ENCODE results near the gene GNPDA2.
A peak's percentile ranks its signal among the peaks of the same experiment; 100 is the strongest.
"Not testable (repeated sequence)": the region's sequence is repeated elsewhere in the genome, so short reads cannot be mapped to it uniquely, and the experiment has no call there.

GNPDA2 gene

GRCh38 chr4:44760142-44760898, 34.0 kb upstream of the GNPDA2 start:
- ChIA-PET POLR2A (no interaction called here), CTCF (interaction anchor here (0.6 to 1.4 kb wide), 2 partner anchors 8 to 1888 kb away, joined by 3 to 5 read pairs; no protein-coding TSS in a partner anchor)

GRCh38 chr4:44756559-44756958, 30.2 kb upstream of the GNPDA2 start:
- no peak for TF ChIP-seq ARNT (IDR thresholded peaks at IDR 0.05)
- no peak for TF ChIP-seq TARDBP (IDR thresholded peaks at IDR 0.05)
- no peak for TF ChIP-seq L3MBTL2 (conservative IDR thresholded peaks at IDR 0.05)
- TF ChIP-seq LEF1 (IDR thresholded peaks at IDR 0.05; ENCODE audit: borderline replicate concordance) = no peak
- TF ChIP-seq BHLHE40 (IDR thresholded peaks at IDR 0.05; ENCODE audit: borderline replicate concordance) = no peak
- TF ChIP-seq NFRKB (IDR thresholded peaks at IDR 0.05) = no peak
- TF ChIP-seq FOXM1 (IDR thresholded peaks at IDR 0.05; ENCODE audit: borderline replicate concordance) = no peak
- no peak for TF ChIP-seq FOXK2 (IDR thresholded peaks at IDR 0.05)
- no peak for TF ChIP-seq PKNOX1 (IDR thresholded peaks at IDR 0.05)
- TF ChIP-seq SP1 (IDR thresholded peaks at IDR 0.05) = no peak
- TF ChIP-seq ELF4 (IDR thresholded peaks at IDR 0.05) = no peak
- TF ChIP-seq SUZ12 (IDR thresholded peaks at IDR 0.05) = no peak
- no peak for DNase-seq (ENCODE audit: extremely low spot score)
- CTCF ChIA-PET = no interaction called here
- POLR2A ChIA-PET = no interaction called here

More at GRCh38 chr4:44760142-44760898, 34.0 kb upstream of the GNPDA2 start:
- TF ChIP-seq PKNOX1 (IDR thresholded peaks at IDR 0.05) = no peak
- TF ChIP-seq L3MBTL2 (conservative IDR thresholded peaks at IDR 0.05) = no peak
- TF ChIP-seq CTBP1 (IDR thresholded peaks at IDR 0.05; ENCODE audit: borderline replicate concordance) = no peak
- no peak for TF ChIP-seq NFRKB (IDR thresholded peaks at IDR 0.05)
- TF ChIP-seq SUZ12 (IDR thresholded peaks at IDR 0.05) = no peak
- no peak for TF ChIP-seq ELF4 (IDR thresholded peaks at IDR 0.05)
- no peak for TF ChIP-seq TARDBP (IDR thresholded peaks at IDR 0.05)
- TF ChIP-seq LEF1 (IDR thresholded peaks at IDR 0.05; ENCODE audit: borderline replicate concordance) = no peak
- TF ChIP-seq FOXA1 (IDR thresholded peaks at IDR 0.05) = no peak
- no peak for TF ChIP-seq SP1 (IDR thresholded peaks at IDR 0.05)
- no peak for TF ChIP-seq FOXK2 (IDR thresholded peaks at IDR 0.05)
- no peak for TF ChIP-seq FOXM1 (IDR thresholded peaks at IDR 0.05; ENCODE audit: borderline replicate concordance)
- TF ChIP-seq ARNT (IDR thresholded peaks at IDR 0.05) = no peak
- no peak for TF ChIP-seq ZNF384 (IDR thresholded peaks at IDR 0.05)
- TF ChIP-seq HDGF (IDR thresholded peaks at IDR 0.05; ENCODE audit: borderline replicate concordance) = no peak
- TF ChIP-seq BHLHE40 (IDR thresholded peaks at IDR 0.05; ENCODE audit: borderline replicate concordance) = no peak
- peak; percentile 7 for DNase-seq (ENCODE audit: extremely low spot score)

GRCh38 chr4:44740201-44740600, 13.8 kb upstream of the GNPDA2 start:
- no peak for DNase-seq (ENCODE audit: extremely low spot score)
- ChIA-PET POLR2A (no interaction called here), CTCF (no interaction called here)
- TF ChIP-seq L3MBTL2 (conservative IDR thresholded peaks at IDR 0.05) (no peak), FOXA1 (IDR thresholded peaks at IDR 0.05) (no peak), ZNF384 (IDR thresholded peaks at IDR 0.05) (no peak), FOXK2 (IDR thresholded peaks at IDR 0.05) (no peak), ELF4 (IDR thresholded peaks at IDR 0.05) (no peak), HDGF (IDR thresholded peaks at IDR 0.05; ENCODE audit: borderline replicate concordance) (no peak), NFRKB (IDR thresholded peaks at IDR 0.05) (no peak), CTBP1 (IDR thresholded peaks at IDR 0.05; ENCODE audit: borderline replicate concordance) (no peak), BHLHE40 (IDR thresholded peaks at IDR 0.05; ENCODE audit: borderline replicate concordance) (no peak), SUZ12 (IDR thresholded peaks at IDR 0.05) (no peak)

GRCh38 chr4:44738615-44739014, 12.3 kb upstream of the GNPDA2 start:
- CTCF ChIA-PET = interaction anchor here (1.1 kb wide), 1 partner anchor 1909 kb away, joined by 3 read pairs; no protein-coding TSS in a partner anchor
- TF ChIP-seq FOXA1 (IDR thresholded peaks at IDR 0.05) (no peak), ARNT (IDR thresholded peaks at IDR 0.05) (no peak), ELF4 (IDR thresholded peaks at IDR 0.05) (no peak), SP1 (IDR thresholded peaks at IDR 0.05) (no peak), LEF1 (IDR thresholded peaks at IDR 0.05; ENCODE audit: borderline replicate concordance) (no peak), CTBP1 (IDR thresholded peaks at IDR 0.05; ENCODE audit: borderline replicate concordance) (no peak), BHLHE40 (IDR thresholded peaks at IDR 0.05; ENCODE audit: borderline replicate concordance) (no peak)
- POLR2A ChIA-PET = no interaction called here
- DNase-seq (ENCODE audit: extremely low spot score) = peak; percentile 12

- TF ChIP-seq FOXK2 (IDR thresholded peaks at IDR 0.05) = no peak
- TF ChIP-seq NFRKB (IDR thresholded peaks at IDR 0.05) = no peak
- TF ChIP-seq BHLHE40 (IDR thresholded peaks at IDR 0.05; ENCODE audit: borderline replicate concordance) = no peak
- no peak for TF ChIP-seq LEF1 (IDR thresholded peaks at IDR 0.05; ENCODE audit: borderline replicate concordance)
- no peak for TF ChIP-seq ZNF384 (IDR thresholded peaks at IDR 0.05)
- DNase-seq (ENCODE audit: extremely low spot score) = no peak
These were observed 10.5 kb upstream of the GNPDA2 start for GRCh38 chr4:44736900-44737299.

GRCh38 chr4:44728694-44729093, 2.3 kb upstream of the GNPDA2 start:
- POLR2A ChIA-PET, CTCF ChIA-PET: not testable (repeated sequence)

More at GRCh38 chr4:44736900-44737299, 10.5 kb upstream of the GNPDA2 start:
- ChIA-PET CTCF (no interaction called here), POLR2A (no interaction called here)

GRCh38 chr4:44727471-44727870, 1.1 kb upstream of the GNPDA2 start:
- ChIA-PET CTCF (no interaction called here), POLR2A (interaction anchor here (2.4 kb wide), 1 partner anchor 49 kb away, joined by 9 read pairs; the partner anchor contains the start of gene GUF1)
- no peak for TF ChIP-seq HDGF (IDR thresholded peaks at IDR 0.05; ENCODE audit: borderline replicate concordance)
- no peak for TF ChIP-seq PKNOX1 (IDR thresholded peaks at IDR 0.05)
- TF ChIP-seq FOXA1 (IDR thresholded peaks at IDR 0.05) = no peak
- no peak for TF ChIP-seq ARNT (IDR thresholded peaks at IDR 0.05)
- TF ChIP-seq BHLHE40 (IDR thresholded peaks at IDR 0.05; ENCODE audit: borderline replicate concordance) = no peak
- TF ChIP-seq L3MBTL2 (conservative IDR thresholded peaks at IDR 0.05) = no peak
- no peak for TF ChIP-seq CTBP1 (IDR thresholded peaks at IDR 0.05; ENCODE audit: borderline replicate concordance)
- TF ChIP-seq SP1 (IDR thresholded peaks at IDR 0.05) = no peak
- no peak for TF ChIP-seq ZNF384 (IDR thresholded peaks at IDR 0.05)
- no peak for TF ChIP-seq FOXM1 (IDR thresholded peaks at IDR 0.05; ENCODE audit: borderline replicate concordance)
- TF ChIP-seq NFRKB (IDR thresholded peaks at IDR 0.05) = no peak
- TF ChIP-seq ELF4 (IDR thresholded peaks at IDR 0.05) = no peak
- no peak for TF ChIP-seq FOXK2 (IDR thresholded peaks at IDR 0.05)
- no peak for TF ChIP-seq SUZ12 (IDR thresholded peaks at IDR 0.05)
- TF ChIP-seq TARDBP (IDR thresholded peaks at IDR 0.05) = no peak
- no peak for TF ChIP-seq LEF1 (IDR thresholded peaks at IDR 0.05; ENCODE audit: borderline replicate concordance)
- DNase-seq (ENCODE audit: extremely low spot score) = no peak

More at GRCh38 chr4:44728694-44729093, 2.3 kb upstream of the GNPDA2 start:
- DNase-seq (ENCODE audit: extremely low spot score) = not testable (repeated sequence)

Data from HEK293T (cell line).